ENCODE measurements around the gene CCNDBP1.

The CCNDBP1 gene

GRCh38 chr15:43243020-43243645 is 57.9 kb downstream of the CCNDBP1 start:
- no peak for DNase-seq (ENCODE audit: low read depth, low spot score)

GRCh38 chr15:43244092-43244491 is 58.9 kb downstream of the CCNDBP1 start:
- DNase-seq (ENCODE audit: low read depth, low spot score): no peak

- DNase-seq (ENCODE audit: low read depth, low spot score): no peak
Measured at GRCh38 chr15:43246261-43246774, 61.1 kb downstream of the CCNDBP1 start.
